Left renal cortex interstitium (tissue), 4 donors: Measurements from ENCODE around the gene GGT5. TPM values are rescaled to one million over a fixed set of nuclear protein-coding genes. Genes with fewer than 3 reads are reported as not detected.

ENCODE experiments used
- DNase-seq, 4 donors: peaks; one replicate each; pipeline ENCODE4 v3.0.0-alpha.2; 2013; ENCODE audit warnings: low read depth in 4 of 4, low spot score in 2 of 4, missing footprints in 1 of 4
- polyA plus RNA-seq, 4 donors: library from polyadenylated mRNA; unstranded; fragments of 120-200 nt; gene quantifications; one replicate each; pipeline ENCODE4 v1.2.1, GENCODE V29; 2013; ENCODE audit not compliant: insufficient read length in 4 of 4

GGT5 gene
- polyA plus RNA-seq, 4 donors: 15.6 to 18.6 (median 16.6) TPM

- no peak for DNase-seq
These were observed 73.1 kb downstream of the GGT5 start for GRCh38 chr22:24171822-24172221.

DNA sequence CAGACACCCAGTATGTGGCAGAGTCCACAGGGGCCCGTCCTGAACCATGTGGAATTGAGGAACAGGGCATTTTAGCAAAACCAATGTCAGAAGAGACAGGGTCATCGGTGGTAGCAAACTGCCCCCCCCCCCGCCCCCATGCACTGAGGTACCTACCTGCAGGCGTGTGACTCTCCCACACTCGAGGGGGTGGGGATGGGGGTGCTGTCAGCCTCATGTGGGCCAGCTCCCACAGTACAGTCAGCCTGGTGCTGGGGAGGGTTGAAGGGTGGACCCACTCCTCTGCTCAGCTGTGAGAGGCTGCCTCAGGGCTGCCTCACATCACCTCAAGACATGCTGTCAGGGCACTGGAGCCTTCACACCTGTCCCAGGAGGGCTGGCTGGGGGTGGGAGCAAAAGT, 74.2 kb downstream of the GGT5 start:
- DNase-seq: no peak

GRCh38 chr22:24170188-24170587, 74.7 kb downstream of the GGT5 start:
- DNase-seq: no peak

Other genes with a start within 250 kb of the GGT5 start
- gene GSTT4, start 239.6 kb downstream of the GGT5 start, polyA plus RNA-seq: under 1 TPM in 2 of 4 donors, not detected in 2; 0.08 to 0.09 TPM
- gene CABIN1, start 233.8 kb downstream of the GGT5 start, polyA plus RNA-seq: 10 to 100 TPM; 34.0 to 75.9 (median 58.7) TPM
- gene SUSD2, start 63.6 kb downstream of the GGT5 start, polyA plus RNA-seq: 10 to 100 TPM; 12.4 to 25.9 (median 16.0) TPM
- 10 to 100 TPM; 44.2 to 51.1 (median 48.0) TPM for gene SPECC1L, start 25.7 kb upstream of the GGT5 start, polyA plus RNA-seq
- 1 to 10 TPM; 7.3 to 9.9 (median 8.5) TPM for gene ADORA2A, start 182.5 kb upstream of the GGT5 start, polyA plus RNA-seq